IMR-90 (cell line): ENCODE data around the gene PRRG2.

Experiments
- BHLHE40 ChIP-seq: fragments of 150-350 bp; IDR thresholded peaks from 2 replicates; pipeline ENCODE4 v1.6.1; 2016; ENCODE audit warnings: mild to moderate bottlenecking, low read depth, low read length
- CEBPB ChIP-seq: IDR thresholded peaks from 2 replicates; pipeline ENCODE4 v1.6.1; 2012; ENCODE audit warnings: low read depth, low read length, improper control_type of control experiment
- CHD1 ChIP-seq: IDR thresholded peaks from 2 replicates; pipeline ENCODE4 v1.6.1; 2012; ENCODE audit warnings: low read depth, low read length, improper control_type of control experiment
- CTCF ChIP-seq: conservative IDR thresholded peaks from 2 replicates; pipeline ENCODE4 v1.5.1; 2012; ENCODE audit warnings: mild to moderate bottlenecking, low read depth, low read length, improper control_type of control experiment
- MAFK ChIP-seq: IDR thresholded peaks from 2 replicates; pipeline ENCODE4 v1.6.1; 2012; ENCODE audit warnings: low read depth, low read length, improper control_type of control experiment
- MAZ ChIP-seq: IDR thresholded peaks from 2 replicates; pipeline ENCODE4 v1.6.1; 2012; ENCODE audit warnings: low read depth, mild to moderate bottlenecking, low read length, improper control_type of control experiment, moderate library complexity, borderline replicate concordance
- MXI1 ChIP-seq: IDR thresholded peaks from 2 replicates; pipeline ENCODE4 v1.6.1; 2012; ENCODE audit warnings: low read depth, mild to moderate bottlenecking, low read length, moderate library complexity, borderline replicate concordance
- POLR2A ChIP-seq: IDR thresholded peaks from 2 replicates; pipeline ENCODE4 v1.6.1; 2012; ENCODE audit warnings: mild to moderate bottlenecking, low read depth, low read length
- RAD21 ChIP-seq: IDR thresholded peaks from 2 replicates; pipeline ENCODE4 v1.6.1; 2012; ENCODE audit warnings: low read length, improper control_type of control experiment
- RCOR1 ChIP-seq: IDR thresholded peaks from 2 replicates; pipeline ENCODE4 v1.6.1; 2012; ENCODE audit warnings: mild to moderate bottlenecking, low read length, improper control_type of control experiment; ENCODE audit not compliant: insufficient replicate concordance
- RFX5 ChIP-seq: IDR thresholded peaks from 2 replicates; pipeline ENCODE4 v1.8.0; 2012; ENCODE audit warnings: low read depth, mild to moderate bottlenecking, low read length, moderate library complexity
- SMC3 ChIP-seq: fragments of 150-350 bp; IDR thresholded peaks from 2 replicates; pipeline ENCODE4 v1.6.1; 2016; ENCODE audit warnings: low read depth, mild to moderate bottlenecking, antibody characterized with exemption, low read length, moderate library complexity
- USF2 ChIP-seq: fragments of 150-350 bp; IDR thresholded peaks from 2 replicates; pipeline ENCODE4 v1.6.1; 2017; ENCODE audit warnings: mild to moderate bottlenecking, antibody characterized with exemption, low read length, low read depth

- no peak for TF ChIP-seq POLR2A
- TF ChIP-seq CTCF = no peak
- no peak for TF ChIP-seq CEBPB
- no peak for TF ChIP-seq RAD21
- TF ChIP-seq SMC3 = no peak
- TF ChIP-seq CHD1 = no peak
- no peak for TF ChIP-seq RFX5
- TF ChIP-seq USF2 = no peak
- TF ChIP-seq MAFK = no peak
- TF ChIP-seq BHLHE40 = no peak
- no peak for TF ChIP-seq MXI1
- TF ChIP-seq RCOR1 = no peak
- TF ChIP-seq MAZ = no peak
These were observed 28.4 kb upstream of the PRRG2 start for GRCh38 chr19:49552749-49553148.
